ENCODE data around the gene OR5H1. TPM values are rescaled to one million over a fixed set of nuclear protein-coding genes. Genes with fewer than 3 reads are reported as not detected.
"Not testable (repeated sequence)": the region's sequence is repeated elsewhere in the genome, so short reads cannot be mapped to it uniquely, and the experiment has no call there.

Gene OR5H1
- total and polyA plus RNA-seq, 4 experiments from 2014 or later, result not detected

DNA sequence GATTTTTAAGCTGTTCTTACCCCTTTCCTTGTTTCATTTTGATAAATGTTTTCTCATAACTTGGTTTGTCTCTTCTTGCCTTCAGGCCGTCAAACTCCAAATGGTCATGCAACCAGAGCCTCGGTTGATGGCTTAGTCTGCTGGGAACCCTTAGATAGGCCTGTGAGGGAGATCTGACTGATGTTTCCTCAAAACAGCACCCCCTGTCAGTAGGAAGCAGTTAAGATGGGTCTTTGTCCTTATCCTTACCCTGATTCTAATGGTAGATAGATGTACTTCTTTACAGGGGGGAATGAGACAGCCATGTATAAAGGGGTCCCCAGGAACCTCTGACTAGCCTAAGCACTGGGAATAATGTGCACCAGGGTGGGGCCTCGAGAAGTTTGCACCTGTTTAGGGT is 16.3 kb upstream of the OR5H1 start:
- Histone ChIP-seq H3K27ac (ENCODE audit: low read depth, low read length) (no peak overlapping the region), H3K36me3 (ENCODE audit: insufficient read depth, low read length) (no peaks in the 10 kb centered on the region), H3K9me3 (ENCODE audit: control insufficient read depth in 1 of 2, low read length in 2 of 2) (no peaks in the 10 kb centered on the region), H3K27me3 (ENCODE audit: insufficient read depth, low read length) (no peaks in the 10 kb centered on the region), H3K4me3 (ENCODE audit: low read length in 2 of 2) (no peak overlapping the region), H3K4me1 (ENCODE audit: insufficient read depth, low read length) (no peaks in the 10 kb centered on the region)
- POLR2A ChIA-PET (ENCODE audit: partially characterized antibody), result no interaction called here
- peaks cover 2 to 46% (median 14%) of the 10 kb centered on the region in 8 donors for H3K9me3 Mint-ChIP-seq
- intact Hi-C loops (cut with micrococcal nuclease), result no loop called here
- peaks cover 8 to 10% of the 10 kb centered on the region in 2 donors for H3K27me3 Mint-ChIP-seq
- no peak for DNase-seq
- no peaks in the 10 kb centered on the region for H3K4me1 Mint-ChIP-seq
- no peaks in the 10 kb centered on the region for H3K36me3 Mint-ChIP-seq
- CTCF ChIA-PET (ENCODE audit: partially characterized antibody), result no interaction called here
- H3K27ac Mint-ChIP-seq, result no peak overlapping the region
- H3K4me3 Mint-ChIP-seq, result no peak overlapping the region

DNA sequence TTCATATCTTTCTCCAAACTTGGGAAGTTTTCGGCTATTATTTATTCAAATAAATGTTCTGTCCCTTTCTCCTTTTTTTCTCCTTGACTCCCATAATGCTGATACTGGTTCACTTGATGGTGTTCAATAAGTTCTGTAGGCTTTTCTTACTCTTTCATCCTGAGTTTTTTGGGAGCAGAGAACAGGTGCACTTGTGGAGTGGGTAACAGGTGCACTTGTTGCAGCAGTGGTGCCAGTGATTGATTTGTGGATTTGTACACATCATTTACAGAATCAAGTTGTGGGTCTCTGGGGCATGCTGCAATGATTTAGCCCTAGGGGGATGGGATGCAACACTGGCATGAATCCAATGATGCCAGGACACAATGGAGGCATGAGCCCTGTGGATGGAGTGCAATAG is 14.8 kb upstream of the OR5H1 start:
- Histone ChIP-seq H3K27me3 (ENCODE audit: insufficient read depth, low read length) (no peaks in the 10 kb centered on the region), H3K36me3 (ENCODE audit: insufficient read depth, low read length) (no peaks in the 10 kb centered on the region), H3K4me3 (ENCODE audit: low read length in 2 of 2) (no peak overlapping the region), H3K4me1 (ENCODE audit: insufficient read depth, low read length) (no peaks in the 10 kb centered on the region), H3K27ac (ENCODE audit: low read depth, low read length) (no peak overlapping the region), H3K9me3 (ENCODE audit: control insufficient read depth in 1 of 2, low read length in 2 of 2) (no peaks in the 10 kb centered on the region)
- Mint-ChIP-seq H3K27ac (no peak overlapping the region), H3K27me3 (peaks cover 8 to 10% of the 10 kb centered on the region in 2 donors), H3K4me1 (no peaks in the 10 kb centered on the region), H3K9me3 (peaks cover 2 to 40% (median 12%) of the 10 kb centered on the region in 8 donors), H3K36me3 (no peaks in the 10 kb centered on the region), H3K4me3 (no peak overlapping the region)
- POLR2A ChIA-PET (ENCODE audit: partially characterized antibody), result no interaction called here
- CTCF ChIA-PET (ENCODE audit: partially characterized antibody), result no interaction called here
- DNase-seq, result no peak
- intact Hi-C loops (cut with micrococcal nuclease), result no loop called here

DNA sequence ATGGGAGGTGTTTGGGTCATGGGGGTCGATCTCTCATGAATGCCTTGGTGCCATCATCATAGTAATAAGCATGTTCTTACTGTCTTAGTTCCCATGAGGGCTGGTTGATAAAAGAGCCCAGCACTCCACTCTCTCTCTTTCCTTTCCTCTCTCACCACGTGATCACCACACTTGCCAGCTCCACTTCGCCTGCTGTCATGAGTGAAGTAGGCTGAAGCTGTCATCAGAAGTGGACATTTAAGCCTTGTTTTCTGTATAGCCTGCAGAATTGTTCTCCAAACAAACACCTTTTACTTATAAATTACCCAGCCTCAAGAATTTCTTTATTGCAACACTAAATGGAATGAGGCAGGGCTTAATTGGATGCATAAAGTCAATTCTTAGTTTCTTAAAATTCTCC is 6.1 kb downstream of the OR5H1 start:
- intact Hi-C loops (cut with micrococcal nuclease), result no loop called here
- Mint-ChIP-seq H3K4me3 (no peak overlapping the region), H3K27ac (no peak overlapping the region), H3K4me1 (no peaks in the 10 kb centered on the region), H3K36me3 (no peaks in the 10 kb centered on the region), H3K27me3 (peaks cover 0 to 6% of the 10 kb centered on the region in 2 donors), H3K9me3 (no peaks in the 10 kb centered on the region)
- H3K27me3 ChIP-seq (ENCODE audit: insufficient read depth, low read length), result no peaks in the 10 kb centered on the region
- no peak overlapping the region for H3K27ac ChIP-seq (ENCODE audit: low read depth, low read length)
- CTCF ChIA-PET (ENCODE audit: partially characterized antibody), result no interaction called here
- DNase-seq, result no peak
- H3K4me3 ChIP-seq (ENCODE audit: low read length in 2 of 2), result no peak overlapping the region
- H3K36me3 ChIP-seq (ENCODE audit: insufficient read depth, low read length), result no peaks in the 10 kb centered on the region
- H3K9me3 ChIP-seq (ENCODE audit: control insufficient read depth in 1 of 2, low read length in 2 of 2), result no peaks in the 10 kb centered on the region
- POLR2A ChIA-PET (ENCODE audit: partially characterized antibody), result no interaction called here
- H3K4me1 ChIP-seq (ENCODE audit: insufficient read depth, low read length), result no peaks in the 10 kb centered on the region

- H3K4me1 Mint-ChIP-seq; CTCF ChIA-PET (ENCODE audit: partially characterized antibody); DNase-seq; H3K9me3 ChIP-seq (ENCODE audit: control insufficient read depth in 1 of 2, low read length in 2 of 2); H3K27ac Mint-ChIP-seq; H3K27me3 ChIP-seq (ENCODE audit: insufficient read depth, low read length); H3K9me3 Mint-ChIP-seq; H3K4me3 ChIP-seq (ENCODE audit: low read length in 2 of 2); H3K4me1 ChIP-seq (ENCODE audit: insufficient read depth, low read length); H3K36me3 ChIP-seq (ENCODE audit: insufficient read depth, low read length); H3K27ac ChIP-seq (ENCODE audit: low read depth, low read length); H3K27me3 Mint-ChIP-seq; H3K4me3 Mint-ChIP-seq; intact Hi-C loops (cut with micrococcal nuclease); H3K36me3 Mint-ChIP-seq; POLR2A ChIA-PET (ENCODE audit: partially characterized antibody): not testable (repeated sequence)
Measured at GRCh38 chr3:98137826-98138557, 7.5 kb downstream of the OR5H1 start.

GRCh38 chr3:98140531-98140930 is 10.0 kb downstream of the OR5H1 start:
- H3K4me3 Mint-ChIP-seq, result no peak overlapping the region
- no peak for DNase-seq
- no peaks in the 10 kb centered on the region for H3K36me3 Mint-ChIP-seq
- peaks cover 4 to 8% of the 10 kb centered on the region in 2 donors for H3K27me3 Mint-ChIP-seq
- POLR2A ChIA-PET (ENCODE audit: partially characterized antibody), result no interaction called here
- no peaks in the 10 kb centered on the region for H3K4me1 ChIP-seq (ENCODE audit: insufficient read depth, low read length)
- no peaks in the 10 kb centered on the region for H3K4me1 Mint-ChIP-seq
- no peaks in the 10 kb centered on the region for H3K27me3 ChIP-seq (ENCODE audit: insufficient read depth, low read length)
- no peak overlapping the region for H3K4me3 ChIP-seq (ENCODE audit: low read length in 2 of 2)
- no peaks in the 10 kb centered on the region for H3K9me3 Mint-ChIP-seq
- no peak overlapping the region for H3K27ac Mint-ChIP-seq
- CTCF ChIA-PET (ENCODE audit: partially characterized antibody), result no interaction called here
- H3K36me3 ChIP-seq (ENCODE audit: insufficient read depth, low read length), result no peaks in the 10 kb centered on the region
- intact Hi-C loops (cut with micrococcal nuclease), result loop anchor here (2.0 kb wide), 1 partner anchor 42 kb away; no protein-coding TSS in a partner anchor
- H3K27ac ChIP-seq (ENCODE audit: low read depth, low read length), result no peak overlapping the region
- no peaks in the 10 kb centered on the region for H3K9me3 ChIP-seq (ENCODE audit: control insufficient read depth in 1 of 2, low read length in 2 of 2)

- Histone ChIP-seq H3K4me3 (ENCODE audit: low read length in 2 of 2) (no peak within 1 kb of the TSS), H3K27me3 (ENCODE audit: insufficient read depth, low read length) (no peaks in the 10 kb centered on the region), H3K36me3 (ENCODE audit: insufficient read depth, low read length) (no peaks in the 10 kb centered on the region), H3K4me1 (ENCODE audit: insufficient read depth, low read length) (no peaks in the 10 kb centered on the region), H3K27ac (ENCODE audit: low read depth, low read length) (no peak within 1 kb of the TSS), H3K9me3 (ENCODE audit: control insufficient read depth in 1 of 2, low read length in 2 of 2) (no peaks in the 10 kb centered on the region)
- no peak within 1 kb of the TSS for H3K27ac Mint-ChIP-seq
- peaks cover 0 to under 1% (median 0%) of the 10 kb centered on the region in 8 donors for H3K9me3 Mint-ChIP-seq
- no peak for DNase-seq
- H3K27me3 Mint-ChIP-seq, result peaks cover 2 to 14% of the 10 kb centered on the region in 2 donors
- intact Hi-C loops (cut with micrococcal nuclease), result no loop called here
- H3K4me1 Mint-ChIP-seq, result no peaks in the 10 kb centered on the region
- H3K36me3 Mint-ChIP-seq, result no peaks in the 10 kb centered on the region
- POLR2A ChIA-PET (ENCODE audit: partially characterized antibody), result no interaction called here
- CTCF ChIA-PET (ENCODE audit: partially characterized antibody), result no interaction called here
- no peak within 1 kb of the TSS for H3K4me3 Mint-ChIP-seq
Measured at GRCh38 chr3:98147179-98147578, 16.7 kb downstream of the OR5H1 start, which contains the start of gene OR5H14. Gene OR5H14 (plus strand): TSS chr3:98147479. CDS start chr3:98149386, 1,907 bp downstream.

GRCh38 chr3:98148751-98149150 is 18.2 kb downstream of the OR5H1 start:
- POLR2A ChIA-PET (ENCODE audit: partially characterized antibody), result no interaction called here
- Histone ChIP-seq H3K4me3 (ENCODE audit: low read length in 2 of 2) (no peak overlapping the region), H3K27ac (ENCODE audit: low read depth, low read length) (no peak overlapping the region), H3K36me3 (ENCODE audit: insufficient read depth, low read length) (no peaks in the 10 kb centered on the region), H3K27me3 (ENCODE audit: insufficient read depth, low read length) (no peaks in the 10 kb centered on the region), H3K9me3 (ENCODE audit: control insufficient read depth in 1 of 2, low read length in 2 of 2) (no peaks in the 10 kb centered on the region), H3K4me1 (ENCODE audit: insufficient read depth, low read length) (no peaks in the 10 kb centered on the region)
- CTCF ChIA-PET (ENCODE audit: partially characterized antibody), result no interaction called here
- Mint-ChIP-seq H3K9me3 (peaks cover 0 to 2% (median 0%) of the 10 kb centered on the region in 8 donors), H3K4me1 (no peaks in the 10 kb centered on the region), H3K36me3 (no peaks in the 10 kb centered on the region), H3K4me3 (no peak overlapping the region), H3K27ac (no peak overlapping the region), H3K27me3 (peaks cover 0 to 8% of the 10 kb centered on the region in 2 donors)
- intact Hi-C loops (cut with micrococcal nuclease), result no loop called here
- DNase-seq, result no peak
